HG03342 (cell line): ENCODE data around the gene SFXN3.
A peak's percentile ranks its signal among the peaks of the same experiment; 100 is the strongest.
"Not testable (repeated sequence)": the region's sequence is repeated elsewhere in the genome, so short reads cannot be mapped to it uniquely, and the experiment has no call there.

Experiments used
- ATAC-seq: cut with Tn5 transposase; IDR thresholded peaks from one replicate; pipeline ENCODE4 v1.9.1; 2021; ENCODE audit warnings: mild to moderate bottlenecking, moderate library complexity; ENCODE audit not compliant: unreplicated experiment

SFXN3 gene

GRCh38 chr10:101034404-101034803 is 3.4 kb downstream of the SFXN3 start:
- not testable (repeated sequence) for ATAC-seq

- no peak for ATAC-seq
These were observed 4.3 kb downstream of the SFXN3 start for GRCh38 chr10:101035314-101035713.

GRCh38 chr10:101035916-101036702 is 5.1 kb downstream of the SFXN3 start:
- no peak for ATAC-seq

- no peak for ATAC-seq
These were observed 5.7 kb downstream of the SFXN3 start for GRCh38 chr10:101036726-101037125.

DNA sequence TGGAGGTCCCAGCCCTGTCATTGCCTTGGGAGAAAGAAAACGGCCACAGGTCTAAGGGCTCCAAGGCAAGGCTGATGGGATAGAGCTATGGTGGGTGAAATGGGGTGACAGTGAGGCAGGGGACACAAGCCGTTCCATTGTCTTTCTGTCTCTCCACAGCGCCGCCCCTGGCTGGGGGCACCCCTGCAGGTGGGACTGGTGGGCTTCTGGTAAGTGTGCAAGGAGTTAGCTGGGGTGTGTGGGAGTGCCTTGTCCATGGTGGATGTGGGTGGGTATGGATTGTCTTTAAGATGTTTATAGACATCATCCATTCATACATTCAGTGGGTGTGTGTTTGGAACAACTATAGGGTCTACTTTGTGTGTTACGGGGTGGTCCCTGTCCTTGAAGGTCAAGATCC is 7.5 kb downstream of the SFXN3 start:
- ATAC-seq: no peak

DNA sequence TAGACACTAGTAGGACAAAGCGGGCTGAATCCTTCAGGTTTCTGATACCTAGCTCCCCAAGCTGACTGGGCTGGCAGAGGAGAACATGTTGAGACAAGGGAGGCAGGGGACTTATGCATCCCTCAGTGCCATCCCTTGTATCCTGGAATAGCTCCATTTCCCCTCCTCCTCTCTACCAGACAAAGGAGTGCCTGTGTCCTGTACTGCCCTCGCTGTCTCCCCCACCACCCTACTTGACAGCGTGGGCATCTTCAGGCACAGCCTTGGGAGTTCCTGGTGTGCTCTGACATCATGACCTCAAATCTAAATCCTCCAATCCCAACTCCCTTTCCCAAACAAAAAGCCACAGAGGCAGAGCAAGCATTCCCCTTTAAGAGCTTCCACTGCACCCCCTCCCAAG is 9.0 kb downstream of the SFXN3 start:
- ATAC-seq: no peak

GRCh38 chr10:101040851-101041250 is 9.8 kb downstream of the SFXN3 start:
- ATAC-seq: no peak

DNA sequence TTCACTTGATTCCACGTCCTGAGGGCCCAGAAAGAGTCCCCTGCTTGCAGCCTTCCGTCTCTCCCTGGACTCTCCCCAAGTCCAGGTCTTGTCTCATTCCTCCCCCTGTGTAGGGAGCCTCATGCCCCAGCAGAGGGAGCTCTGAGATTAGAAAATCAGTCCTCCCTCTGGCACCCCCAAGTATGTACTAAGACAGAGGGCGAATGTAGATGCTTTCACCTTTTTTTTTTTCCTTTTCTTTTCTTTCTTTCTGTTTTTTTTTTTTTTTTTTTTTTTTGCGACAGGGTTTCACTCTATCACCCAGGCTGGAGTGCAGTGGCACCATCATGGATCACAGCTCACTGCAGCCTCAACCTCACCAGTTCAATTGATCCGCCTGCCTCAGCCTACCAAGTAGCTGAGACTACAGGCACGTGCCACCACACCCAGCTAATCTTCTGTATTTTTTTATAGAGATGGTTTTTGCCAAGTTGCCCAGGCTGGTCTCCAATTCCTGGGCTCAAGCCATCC is 10.3 kb downstream of the SFXN3 start:
- peak; percentile 58 for ATAC-seq

DNA sequence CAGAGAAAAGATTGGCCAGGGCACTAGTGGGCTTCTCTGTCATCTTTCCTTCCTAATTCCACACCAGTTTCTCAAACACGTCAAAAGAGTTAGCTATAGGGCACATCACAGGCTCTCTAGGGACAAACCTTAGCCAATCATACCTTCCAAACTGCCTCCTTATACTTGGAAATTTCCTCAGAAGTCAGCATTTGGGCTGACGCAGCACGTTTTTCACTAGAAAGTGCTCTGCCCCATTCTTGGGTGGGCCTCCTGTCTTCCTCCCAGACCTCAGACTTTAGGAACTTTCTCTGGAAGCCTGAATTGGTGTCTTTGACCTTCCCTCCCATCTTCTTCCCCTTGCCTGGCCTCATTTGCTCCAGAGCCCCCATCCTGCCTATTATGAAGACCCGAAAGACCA is 11.1 kb downstream of the SFXN3 start:
- no peak for ATAC-seq

GRCh38 chr10:101042667-101043362 is 11.8 kb downstream of the SFXN3 start:
- peak; percentile 94 for ATAC-seq

- ATAC-seq: no peak
These were observed 12.3 kb downstream of the SFXN3 start for GRCh38 chr10:101043363-101043707.

DNA sequence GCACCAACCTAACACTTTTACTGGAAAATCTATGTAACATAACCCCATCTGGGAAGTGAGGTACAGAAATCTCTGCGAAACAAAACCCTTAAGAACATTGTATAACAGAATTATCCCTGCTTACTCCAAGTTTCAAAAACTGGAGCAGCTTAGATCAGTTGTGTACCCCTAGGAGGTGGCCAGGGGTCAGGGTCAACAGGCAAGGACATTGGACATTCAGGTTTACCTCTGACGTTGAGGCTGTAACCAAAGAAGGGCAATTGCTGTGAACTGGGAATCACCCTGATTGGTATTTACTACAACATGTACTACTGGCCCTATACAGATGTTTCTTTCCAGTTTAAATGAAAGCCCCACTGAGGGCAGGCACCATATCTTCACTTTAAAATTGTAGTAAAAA is 13.1 kb downstream of the SFXN3 start:
- ATAC-seq: no peak

GRCh38 chr10:101046332-101047238 is 15.6 kb downstream of the SFXN3 start:
- no peak for ATAC-seq

GRCh38 chr10:101047268-101047667 is 16.2 kb downstream of the SFXN3 start:
- no peak for ATAC-seq

- ATAC-seq: no peak
These were observed 17.2 kb downstream of the SFXN3 start for GRCh38 chr10:101047961-101048892.

- ATAC-seq: peak; percentile 65
These were observed 19.4 kb downstream of the SFXN3 start for GRCh38 chr10:101050208-101051069.

GRCh38 chr10:101052285-101052684 is 21.3 kb downstream of the SFXN3 start:
- no peak for ATAC-seq

GRCh38 chr10:101053516-101053915 is 22.5 kb downstream of the SFXN3 start:
- no peak for ATAC-seq

GRCh38 chr10:101054351-101054750 is 23.3 kb downstream of the SFXN3 start:
- no peak for ATAC-seq
